ENCODE results near the gene GOLT1B.

The GOLT1B gene

GRCh38 chr12:21471294-21471693, 30.3 kb upstream of the GOLT1B start:
- H3K27me3 ChIP-seq, result no peaks in the 10 kb centered on the region
- H3K4me1 ChIP-seq (ENCODE audit: control insufficient read depth in 1 of 2, insufficient read depth in 1 of 2, low read depth in 1 of 2, low read length in 1 of 2), result no peaks in the 10 kb centered on the region
- peaks cover 93% of the 10 kb centered on the region for H3K36me3 ChIP-seq
- no peaks in the 10 kb centered on the region for H3K9me3 ChIP-seq
- H3K4me3 ChIP-seq (ENCODE audit: low read depth in 1 of 2, low read length in 1 of 2), result no peak overlapping the region
- no peak overlapping the region for H3K27ac ChIP-seq
- TF ChIP-seq CTCF (IDR thresholded peaks at IDR 0.05), result no peak

- Histone ChIP-seq H3K36me3 (peaks cover 95% of the 10 kb centered on the region), H3K27ac (no peak overlapping the region), H3K9me3 (no peaks in the 10 kb centered on the region), H3K4me3 (ENCODE audit: low read depth in 1 of 2, low read length in 1 of 2) (no peak overlapping the region), H3K4me1 (ENCODE audit: control insufficient read depth in 1 of 2, insufficient read depth in 1 of 2, low read depth in 1 of 2, low read length in 1 of 2) (no peaks in the 10 kb centered on the region), H3K27me3 (no peaks in the 10 kb centered on the region)
- TF ChIP-seq CTCF (IDR thresholded peaks at IDR 0.05), result no peak
These were observed 29.3 kb upstream of the GOLT1B start for GRCh38 chr12:21472197-21472823.

GRCh38 chr12:21475552-21475951, 26.0 kb upstream of the GOLT1B start:
- Histone ChIP-seq H3K27ac (no peak overlapping the region), H3K9me3 (no peaks in the 10 kb centered on the region), H3K27me3 (no peaks in the 10 kb centered on the region), H3K36me3 (peaks cover 94% of the 10 kb centered on the region), H3K4me1 (ENCODE audit: control insufficient read depth in 1 of 2, insufficient read depth in 1 of 2, low read depth in 1 of 2, low read length in 1 of 2) (no peaks in the 10 kb centered on the region), H3K4me3 (ENCODE audit: low read depth in 1 of 2, low read length in 1 of 2) (no peak overlapping the region)
- no peak for TF ChIP-seq CTCF (IDR thresholded peaks at IDR 0.05)

- Histone ChIP-seq H3K27me3 (no peaks in the 10 kb centered on the region), H3K9me3 (no peaks in the 10 kb centered on the region), H3K36me3 (peaks cover 93% of the 10 kb centered on the region), H3K27ac (no peak overlapping the region), H3K4me1 (ENCODE audit: control insufficient read depth in 1 of 2, insufficient read depth in 1 of 2, low read depth in 1 of 2, low read length in 1 of 2) (no peaks in the 10 kb centered on the region), H3K4me3 (ENCODE audit: low read depth in 1 of 2, low read length in 1 of 2) (no peak overlapping the region)
- no peak for TF ChIP-seq CTCF (IDR thresholded peaks at IDR 0.05)
These were observed 24.6 kb upstream of the GOLT1B start for GRCh38 chr12:21476949-21477348.

GRCh38 chr12:21478756-21479455, 22.7 kb upstream of the GOLT1B start:
- no peak for TF ChIP-seq CTCF (IDR thresholded peaks at IDR 0.05)
- H3K27ac ChIP-seq, result no peak overlapping the region

More at GRCh38 chr12:21478756-21479455, 22.7 kb upstream of the GOLT1B start:
- H3K4me1 ChIP-seq (ENCODE audit: control insufficient read depth in 1 of 2, insufficient read depth in 1 of 2, low read depth in 1 of 2, low read length in 1 of 2), result no peaks in the 10 kb centered on the region
- H3K36me3 ChIP-seq, result peaks cover 90% of the 10 kb centered on the region
- no peak overlapping the region for H3K4me3 ChIP-seq (ENCODE audit: low read depth in 1 of 2, low read length in 1 of 2)
- no peaks in the 10 kb centered on the region for H3K9me3 ChIP-seq
- H3K27me3 ChIP-seq, result no peaks in the 10 kb centered on the region
